Posterior vena cava (tissue), 2 donors: ENCODE data around the gene FAM222B. TPM values are rescaled to one million over a fixed set of nuclear protein-coding genes. Genes with fewer than 3 reads are reported as not detected.
A peak's percentile ranks its signal among the peaks of the same experiment; 100 is the strongest.

ENCODE experiments used
- DNase-seq: peaks from one replicate; pipeline ENCODE4 v3.0.0-alpha.2; 2020; ENCODE audit warnings: low spot score
- intact Hi-C, 2 donors: fragments of 100-400 bp; cut with DNase I; formaldehyde crosslinking; loops; one replicate each; pipeline versions ENCODE4 v1.14.1 to v1.14.2; 2022 to 2023
- long read RNA-seq, 2 donors: library from polyadenylated mRNA; unstranded; transcript quantifications; one replicate each; pipeline ENCODE4 v2.0.0, GENCODE V29; 2020 to 2021
- total RNA-seq, 2 donors: library from RNA; stranded (reverse); fragmentation: NEBNext Ultra II Directional; extraction: Animal tissue kit (Norgen Biotek cat#: 25700); gene quantifications; one replicate each; pipeline ENCODE4 v1.2.1, GENCODE V29; 2021
- donor health status: DM: yes; HTN: yes; CAD: no.
- donor health status: DM: yes; HTN: yes; CAD: no.

FAM222B gene, protein sequence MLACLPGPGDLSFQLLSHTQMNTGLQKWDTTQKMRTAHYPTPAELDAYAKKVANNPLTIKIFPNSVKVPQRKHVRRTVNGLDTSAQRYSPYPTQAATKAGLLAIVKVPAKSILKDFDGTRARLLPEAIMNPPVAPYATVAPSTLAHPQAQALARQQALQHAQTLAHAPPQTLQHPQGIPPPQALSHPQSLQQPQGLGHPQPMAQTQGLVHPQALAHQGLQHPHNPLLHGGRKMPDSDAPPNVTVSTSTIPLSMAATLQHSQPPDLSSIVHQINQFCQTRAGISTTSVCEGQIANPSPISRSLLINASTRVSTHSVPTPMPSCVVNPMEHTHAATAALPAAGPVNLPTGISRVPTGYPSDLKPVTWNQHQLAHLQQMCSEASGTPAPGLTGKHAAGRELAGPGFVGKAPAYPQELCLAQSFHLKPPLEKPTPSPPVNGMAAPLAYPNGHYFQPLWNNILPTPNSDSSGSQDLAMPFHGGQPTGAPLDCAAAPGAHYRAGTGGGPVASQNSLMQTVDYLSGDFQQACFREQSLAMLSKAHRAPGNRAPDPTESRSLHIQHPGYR
- 10 to 100 TPM; 13.8 to 19.2 TPM for total RNA-seq
- long read RNA-seq, donor 1, partial matches to known transcripts = 0 of 9 reads
- long read RNA-seq, donor 1, other reads (novel, unspliced or antisense) = 7 of 9 reads
- long read RNA-seq, donor 2, partial matches to known transcripts = 0 of 5 reads
- long read RNA-seq, donor 2, other reads (novel, unspliced or antisense) = 5 of 5 reads

DNA sequence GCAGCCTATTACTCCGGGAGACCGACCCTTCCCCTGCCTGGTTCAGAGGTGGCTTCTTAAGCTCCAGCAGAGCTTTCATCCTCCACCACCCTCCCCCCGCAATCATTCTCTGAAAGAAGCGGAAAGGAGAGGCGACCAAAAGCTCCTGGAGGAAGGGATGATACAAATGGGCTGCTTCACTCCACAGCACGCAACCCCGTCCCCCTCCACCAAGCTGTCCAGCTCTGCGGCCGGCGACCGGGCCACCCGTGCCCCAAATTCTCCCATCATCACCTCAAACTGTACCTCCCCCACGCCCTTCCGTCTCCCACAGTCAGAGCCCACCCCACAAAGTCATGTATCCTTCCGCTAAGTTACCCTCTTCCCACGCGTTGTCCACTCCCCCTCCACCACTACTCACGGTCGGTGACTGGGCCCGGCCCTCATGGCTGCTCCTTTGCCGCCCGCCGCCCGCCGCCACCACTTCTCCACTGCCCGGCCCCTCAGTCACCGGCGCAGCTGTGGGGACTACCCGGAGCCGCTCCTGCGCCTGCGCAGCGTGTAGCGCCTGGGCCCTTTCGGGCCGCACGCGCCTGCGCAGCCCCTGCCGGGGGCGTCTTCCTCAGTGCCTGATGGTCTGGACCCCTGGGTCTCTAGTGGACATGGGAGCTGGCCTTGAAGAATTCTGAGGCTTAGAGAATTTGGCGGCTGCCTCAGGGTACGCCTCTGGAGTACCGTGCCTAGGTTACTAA is at the start of gene FAM222B:
TSS of gene FAM222B (minus strand) at position 509 of the 731 bp plus-strand sequence. CDS start 76,123 bp downstream, outside the sequence.
- peak; percentile 96 for DNase-seq
- intact Hi-C loops = loop anchor here in 1 of 2 donors (10.0 kb wide), 1 partner anchor 78 kb away; no protein-coding TSS in a partner anchor

DNA sequence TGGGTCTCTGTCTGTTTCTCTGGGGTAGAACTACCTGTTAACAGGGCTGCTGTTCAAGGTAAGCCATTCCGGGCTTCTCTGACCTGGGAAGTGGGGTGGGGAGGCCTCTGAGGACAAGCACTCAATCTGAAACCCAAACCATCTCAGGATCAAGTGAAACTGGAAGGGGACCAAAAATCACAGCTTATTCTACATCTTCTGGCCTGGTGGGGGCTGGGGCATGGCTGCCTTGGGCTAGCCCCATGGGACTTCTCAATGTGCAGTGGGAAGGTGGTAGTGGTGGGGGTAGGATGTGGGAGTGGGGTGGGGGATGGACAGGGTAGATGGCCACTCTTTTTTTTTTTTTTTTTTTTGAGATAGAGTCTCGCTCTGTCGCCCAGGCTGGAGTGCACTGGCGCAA is 49.4 kb upstream of the FAM222B start:
- no peak for DNase-seq
- intact Hi-C loops = loop anchor here (10.0 kb wide), 2 partner anchors 127 to 137 kb away; no protein-coding TSS in a partner anchor

DNA sequence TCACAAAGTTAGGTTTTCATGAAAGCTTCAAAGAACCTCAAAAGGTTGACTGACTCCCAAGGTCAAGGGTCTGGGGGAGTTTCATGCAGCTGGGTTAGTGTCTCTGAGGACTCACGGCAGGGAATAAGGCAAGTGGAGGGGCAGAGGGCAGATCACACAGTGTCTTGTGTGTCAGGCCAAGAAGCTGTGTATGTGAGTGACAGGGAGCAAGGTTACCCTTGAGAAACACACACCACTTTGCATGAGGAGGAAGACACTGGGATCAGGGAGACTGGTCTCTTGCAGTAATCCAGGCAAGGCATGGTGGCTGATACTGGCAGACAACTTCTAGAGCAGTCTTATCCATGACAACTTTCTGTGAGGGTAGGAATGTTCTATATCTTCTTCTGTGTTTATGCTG is 48.6 kb upstream of the FAM222B start:
- no peak for DNase-seq
- intact Hi-C loops = loop anchor here (10.0 kb wide), 2 partner anchors 126 to 136 kb away; no protein-coding TSS in a partner anchor

DNA sequence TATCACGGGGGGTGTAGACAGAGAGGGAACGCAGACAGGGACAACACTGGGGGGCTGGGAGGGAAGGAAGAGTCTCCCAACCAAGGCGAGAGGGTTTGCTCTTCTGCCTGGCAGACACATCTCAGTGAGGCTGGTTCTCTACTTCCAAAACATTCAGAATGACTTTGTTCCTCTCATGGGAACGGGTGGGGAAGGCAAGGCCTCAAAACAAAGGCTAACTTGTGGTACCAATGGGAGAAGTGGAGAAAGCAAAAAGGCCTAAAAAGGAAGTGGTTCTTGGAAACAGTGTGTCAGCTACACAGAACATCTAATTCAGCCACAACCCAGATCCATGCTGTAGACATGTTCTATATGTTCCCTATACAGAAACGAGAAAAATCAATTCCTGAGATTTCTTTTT is 47.4 kb upstream of the FAM222B start:
- no peak for DNase-seq
- intact Hi-C loops = loop anchor here (10.0 kb wide), 3 partner anchors 45 to 135 kb away; no protein-coding TSS in a partner anchor

DNA sequence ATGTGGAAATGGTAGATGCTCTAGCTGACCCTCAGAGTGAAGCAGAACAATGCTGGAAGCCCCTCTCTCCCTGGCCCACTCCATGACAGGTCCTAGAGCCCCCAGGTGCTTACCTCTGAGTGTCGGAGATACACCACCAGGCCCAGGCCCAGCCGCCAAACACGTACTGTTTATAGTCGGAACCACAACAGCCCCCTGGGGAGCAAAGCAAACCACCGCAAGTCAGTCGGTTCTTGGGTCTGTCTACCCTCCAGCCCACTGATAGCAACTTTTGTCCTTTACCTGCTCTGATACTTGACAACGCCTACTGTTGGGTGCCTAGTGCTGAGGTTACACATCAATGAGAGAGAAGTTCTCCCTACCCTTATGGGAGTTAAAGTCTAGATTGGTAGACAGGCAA is 46.2 kb upstream of the FAM222B start:
- intact Hi-C loops = loop anchor here in 1 of 2 donors (10.0 kb wide), 1 partner anchor 46 kb away; no protein-coding TSS in a partner anchor
- DNase-seq = no peak

DNA sequence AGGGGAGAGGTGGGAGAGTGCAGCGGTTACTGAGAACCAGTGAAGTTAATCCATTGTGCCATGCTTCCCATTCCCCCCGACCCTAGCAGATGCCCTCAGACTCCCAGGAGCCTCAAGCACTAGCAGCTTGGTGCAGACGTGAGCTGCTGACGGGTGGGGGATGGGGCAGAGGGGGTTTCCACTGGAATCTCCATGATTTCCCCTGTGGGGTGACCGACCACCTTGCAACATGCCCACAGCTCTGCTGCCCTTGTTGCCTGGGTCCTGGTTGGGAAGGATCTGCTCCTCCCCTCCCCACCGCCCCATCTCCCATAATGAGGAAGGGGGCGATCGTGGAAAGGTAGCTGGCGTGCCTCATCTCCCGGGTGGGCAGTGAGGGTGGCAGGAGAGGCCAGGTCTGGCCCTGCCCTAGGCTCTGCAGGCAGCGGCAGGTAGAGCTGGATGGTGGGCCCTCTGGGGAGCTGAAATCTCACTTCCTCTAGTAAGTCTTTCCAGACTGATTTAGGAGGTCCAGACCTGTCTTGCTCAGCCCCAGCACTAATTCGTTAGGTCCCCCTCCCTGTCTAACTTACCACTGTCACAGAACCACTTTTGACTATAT is 45.4 kb upstream of the FAM222B start:
- DNase-seq = no peak
- intact Hi-C loops = loop anchor here in 1 of 2 donors (10.0 kb wide), 1 partner anchor 47 kb away; no protein-coding TSS in a partner anchor

DNA sequence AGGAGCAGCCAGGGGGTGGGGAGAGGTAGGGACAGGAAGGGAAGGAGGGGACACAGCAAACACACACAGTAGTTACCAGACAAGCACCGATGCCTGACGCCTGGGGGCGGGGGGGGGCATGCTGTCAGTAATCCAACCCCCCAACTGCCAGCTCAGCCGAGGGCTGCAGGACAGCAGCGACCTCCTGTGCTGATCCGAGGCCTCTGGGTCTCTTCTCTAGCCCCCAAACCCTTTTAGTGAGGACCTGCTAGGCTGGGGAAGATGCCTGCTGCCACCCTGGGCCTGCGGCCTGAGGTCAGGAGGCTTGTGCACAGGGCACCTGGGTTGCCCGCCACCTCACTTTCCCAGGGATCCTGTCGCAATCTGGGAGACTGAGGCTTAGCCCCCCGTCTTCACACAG is 43.4 kb upstream of the FAM222B start:
- intact Hi-C loops = loop anchor here in 1 of 2 donors (10.0 kb wide), 1 partner anchor 49 kb away; no protein-coding TSS in a partner anchor
- DNase-seq = no peak

DNA sequence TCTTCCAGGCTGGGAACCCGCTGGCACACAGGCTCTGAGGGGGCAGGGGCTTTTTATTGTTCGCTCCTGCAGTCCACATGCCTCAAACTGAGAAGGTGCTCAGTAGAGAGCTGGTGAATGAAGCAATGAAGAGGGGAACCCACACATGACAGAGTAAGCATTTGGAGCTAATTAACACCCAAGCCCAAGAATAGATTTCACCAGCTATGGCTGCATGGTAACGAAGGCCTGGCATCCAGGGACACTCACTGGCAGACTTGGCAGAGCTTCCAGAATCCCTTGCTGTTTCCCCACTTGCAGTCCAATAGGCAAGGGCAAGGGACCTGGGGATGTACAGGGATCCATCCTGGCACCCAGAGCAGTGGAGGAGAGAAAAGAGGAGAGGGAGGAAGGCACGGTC is 42.8 kb upstream of the FAM222B start:
- no peak for DNase-seq
- intact Hi-C loops = loop anchor here in 1 of 2 donors (10.0 kb wide), 1 partner anchor 49 kb away; no protein-coding TSS in a partner anchor

DNA sequence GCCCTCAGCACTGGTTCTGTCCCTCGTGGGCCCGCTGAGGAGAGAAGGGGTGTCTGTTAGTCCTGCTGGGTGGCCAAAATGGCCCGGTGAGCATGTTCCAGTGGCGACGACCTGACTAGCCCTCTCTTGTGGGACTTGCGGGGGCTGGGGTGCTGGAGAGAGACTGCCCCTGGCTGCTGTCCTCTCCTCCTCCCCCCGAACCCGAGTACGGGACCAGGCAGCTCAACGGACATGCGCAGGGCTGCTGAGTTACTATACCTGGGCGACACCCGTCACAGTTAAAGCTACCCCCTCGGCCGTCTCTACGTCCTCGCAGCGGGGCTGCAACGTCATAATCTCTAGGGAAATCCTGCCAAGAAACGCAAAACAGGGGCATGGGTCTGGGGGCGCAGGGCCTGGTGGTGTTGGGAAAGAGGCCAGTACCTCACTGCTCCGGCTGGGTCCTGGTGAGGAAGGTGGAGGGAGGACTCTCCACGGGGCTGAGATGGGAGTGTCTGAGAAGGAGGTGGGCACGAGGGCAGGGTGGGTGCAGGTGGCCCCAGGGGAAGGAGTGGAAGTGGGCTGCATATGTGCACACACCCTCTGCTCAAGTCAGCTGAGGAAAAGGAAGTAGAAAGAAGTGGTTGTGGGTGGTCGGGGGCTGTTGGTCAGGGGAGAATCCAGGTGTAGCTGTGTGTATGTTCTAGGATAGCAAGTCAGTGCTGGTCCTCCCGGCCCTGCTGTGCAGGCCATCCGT is 41.5 kb upstream of the FAM222B start:
- intact Hi-C loops = loop anchor here in 1 of 2 donors (10.0 kb wide), 1 partner anchor 51 kb away; no protein-coding TSS in a partner anchor
- no peak for DNase-seq

DNA sequence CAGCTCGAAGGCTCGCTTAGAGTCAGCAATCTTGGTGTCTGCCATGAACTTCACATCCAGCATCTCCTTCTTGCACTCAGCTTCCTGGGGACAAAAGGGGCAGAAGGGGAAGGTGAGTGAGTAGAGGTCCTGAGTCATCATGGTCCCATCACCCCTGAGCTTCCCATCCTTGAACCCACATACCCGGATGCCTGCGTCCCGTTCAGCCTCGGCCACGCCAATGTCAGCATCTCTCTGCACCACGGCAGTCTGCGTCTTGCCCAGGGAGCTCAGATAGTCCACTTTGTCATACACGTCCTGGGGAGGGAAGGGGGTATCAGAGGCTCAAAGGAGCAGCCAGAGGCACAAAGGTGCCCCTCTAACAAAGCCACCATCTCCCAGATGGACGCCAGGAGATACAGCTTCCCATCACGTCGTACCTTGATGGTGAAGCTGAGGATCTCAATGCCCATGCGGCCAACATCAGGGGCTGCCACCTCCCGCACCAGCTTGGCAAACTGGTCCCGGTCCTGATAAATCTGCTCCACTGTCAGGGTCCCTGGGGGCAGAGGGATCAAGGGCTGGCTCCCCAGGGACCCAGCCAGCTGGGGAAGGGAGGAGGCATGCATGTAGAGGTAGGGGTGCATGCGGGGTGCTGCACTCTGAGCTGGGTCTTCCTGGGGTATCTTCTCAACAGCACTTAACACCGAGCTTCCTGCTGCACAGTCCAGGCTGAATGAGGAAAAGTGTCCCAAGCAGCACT is 39.7 kb upstream of the FAM222B start:
- intact Hi-C loops = loop anchor here in 1 of 2 donors (10.0 kb wide), 1 partner anchor 52 kb away; no protein-coding TSS in a partner anchor
- no peak for DNase-seq

DNA sequence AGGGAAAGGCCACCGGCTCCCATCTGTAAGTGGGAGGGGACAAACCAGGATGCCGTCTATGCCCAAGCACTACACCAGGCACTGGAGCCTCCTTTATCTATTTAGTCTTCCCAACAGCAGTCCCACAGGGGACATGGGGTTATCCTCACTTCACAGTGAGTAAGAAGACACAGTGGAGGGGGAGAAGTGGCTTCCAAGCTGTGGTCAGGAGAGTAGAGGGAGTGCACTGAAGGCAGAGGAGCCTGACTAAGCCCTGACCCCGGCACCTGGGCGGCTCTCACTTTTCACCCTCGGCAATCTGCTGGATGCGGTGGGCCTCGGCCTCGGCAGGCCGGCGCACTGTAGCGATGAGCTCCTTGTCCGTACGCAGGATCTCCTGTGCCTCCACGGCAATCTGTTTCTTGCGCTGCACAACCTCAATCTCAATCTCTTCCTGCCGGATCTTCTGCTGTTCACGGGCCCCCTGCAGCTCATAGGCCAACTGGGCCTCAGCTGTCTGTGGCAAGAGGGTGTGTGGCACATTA is 39.0 kb upstream of the FAM222B start:
- intact Hi-C loops = loop anchor here in 1 of 2 donors (10.0 kb wide), 1 partner anchor 53 kb away; no protein-coding TSS in a partner anchor
- no peak for DNase-seq

DNA sequence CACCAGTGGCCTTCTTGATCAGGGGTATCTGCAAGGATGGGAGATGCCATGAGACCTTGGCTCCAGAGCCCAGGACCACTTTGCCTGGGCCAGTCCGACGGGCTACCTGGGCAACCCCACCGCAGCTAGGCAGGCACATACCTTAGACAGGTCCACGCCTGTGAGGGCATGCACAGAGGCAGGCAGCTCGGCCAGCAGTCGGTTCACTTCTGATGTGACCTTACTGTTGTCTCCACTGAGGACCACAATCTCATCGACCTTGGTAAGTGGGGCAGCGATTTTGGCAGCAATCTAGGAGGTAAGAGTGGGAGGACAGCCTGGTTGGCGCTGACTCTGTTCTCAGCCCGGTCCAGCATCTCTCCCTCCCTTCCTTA is 38.0 kb upstream of the FAM222B start:
- DNase-seq = no peak
- intact Hi-C loops = loop anchor here in 1 of 2 donors (10.0 kb wide), 1 partner anchor 54 kb away; no protein-coding TSS in a partner anchor

DNA sequence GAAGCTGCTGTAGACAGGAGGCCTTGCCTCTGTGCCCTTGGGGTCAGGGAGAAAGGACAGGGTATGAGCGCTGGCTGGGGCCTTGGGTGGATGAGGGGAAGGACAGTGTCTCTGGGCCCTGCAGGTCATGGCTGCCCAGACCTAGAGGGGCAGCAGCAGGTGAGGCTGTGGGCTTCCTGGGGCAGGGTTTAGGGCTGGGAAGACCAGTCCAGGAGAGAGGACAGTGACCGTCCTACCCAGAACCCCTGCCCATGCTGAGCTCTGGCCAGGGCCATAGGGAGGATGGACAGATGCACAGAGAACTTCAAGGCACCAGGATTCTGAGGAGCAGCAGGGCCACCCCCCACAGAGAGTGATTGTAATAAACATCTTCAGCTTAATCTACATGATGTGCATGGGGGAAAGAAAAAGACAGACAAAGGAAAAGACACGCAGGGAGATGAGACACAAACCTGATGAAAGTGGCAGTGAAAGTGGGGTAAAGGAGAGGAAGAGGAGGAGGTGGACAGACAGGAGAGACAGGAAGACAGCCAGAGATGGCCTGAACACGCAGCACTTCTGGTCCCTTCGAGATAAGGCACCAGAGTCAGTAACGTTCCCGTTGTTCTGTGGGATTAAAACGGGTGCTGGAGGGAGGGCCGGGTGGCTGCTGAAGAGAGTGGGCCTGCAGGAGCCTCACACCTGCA is 37.4 kb upstream of the FAM222B start:
- DNase-seq = no peak
- intact Hi-C loops = loop anchor here in 1 of 2 donors (10.0 kb wide), 1 partner anchor 55 kb away; no protein-coding TSS in a partner anchor

DNA sequence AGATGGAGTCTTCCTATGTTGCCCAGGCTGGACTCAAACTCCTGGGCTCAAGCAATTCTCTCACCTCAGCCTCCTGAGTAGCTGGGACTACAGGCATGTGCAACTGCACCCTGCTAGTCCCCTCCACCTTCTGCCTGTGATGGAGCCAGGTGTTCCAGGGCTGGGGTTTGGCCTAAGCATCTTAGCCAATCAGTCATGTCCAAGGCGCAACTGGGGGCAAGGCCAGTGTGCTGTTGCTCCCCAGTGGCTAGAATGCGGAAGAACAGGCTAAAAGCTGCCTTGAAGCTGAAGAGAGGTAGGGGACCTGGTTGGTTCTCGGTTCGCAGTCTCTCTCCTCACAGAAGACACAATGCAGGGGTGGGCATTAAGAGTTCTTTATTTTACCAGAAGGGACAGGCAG is 36.4 kb upstream of the FAM222B start:
- DNase-seq = no peak
- intact Hi-C loops = no loop called here

DNA sequence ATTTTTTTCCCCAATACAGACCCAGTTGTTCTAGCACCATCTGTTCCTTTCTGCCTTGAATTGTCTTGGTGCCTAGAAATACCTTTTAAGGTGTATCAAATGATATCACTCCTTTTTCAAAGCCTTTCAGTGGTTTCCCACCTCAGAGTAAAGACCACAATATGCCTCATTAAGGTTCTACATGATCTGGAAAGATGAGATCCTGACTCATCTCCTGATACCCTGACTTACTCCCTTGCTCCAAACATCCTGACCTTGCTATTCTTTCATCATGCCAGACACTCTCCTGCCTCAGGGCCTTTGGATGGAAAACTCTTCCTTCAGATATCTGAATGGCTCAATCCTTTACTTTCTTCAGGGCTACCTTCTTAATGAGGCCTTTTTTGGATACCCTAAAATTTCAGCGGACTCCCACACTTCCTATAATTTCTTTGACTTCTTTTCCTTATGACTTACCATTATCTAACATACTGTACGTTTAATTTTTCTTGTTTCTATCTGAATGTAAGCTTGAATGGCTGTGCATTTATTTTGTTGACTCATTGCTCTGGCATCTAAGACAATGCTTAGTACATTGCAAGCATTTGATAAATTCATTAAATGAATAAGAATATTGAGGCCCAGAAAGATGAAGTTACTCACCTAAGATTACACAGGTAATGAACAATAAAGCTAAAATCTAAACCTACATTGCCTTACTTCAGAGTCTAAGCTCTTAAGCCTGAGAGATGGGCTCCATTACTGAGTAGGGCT is 35.7 kb upstream of the FAM222B start:
- DNase-seq = no peak
- intact Hi-C loops = no loop called here
